Right cardiac atrium (tissue), 5 donors: ENCODE results near the gene KCNQ1. TPM values are rescaled to one million over a fixed set of nuclear protein-coding genes. Genes with fewer than 3 reads are reported as not detected.

ENCODE experiments used
- ATAC-seq, 2 donors: fragments of 200-7000 bp; cut with Tn5 transposase; one replicate each; pipeline versions ENCODE4 v1.8.0 to v1.9.1; 2020; ENCODE audit warnings: moderate library complexity in 2 of 2, mild to moderate bottlenecking in 1 of 2
- DNase-seq, 3 donors: peaks; one replicate each; pipeline ENCODE4 v3.0.0-alpha.2; 2020
- H3K27ac ChIP-seq: one replicate; pipeline ENCODE4 v1.5.1; 2013; ENCODE audit warnings: mild to moderate bottlenecking, low read length, control low read depth, moderate library complexity
- H3K27me3 ChIP-seq: one replicate; pipeline ENCODE4 v1.6.1; 2013; ENCODE audit not compliant: control insufficient read depth, insufficient read depth
- H3K4me1 ChIP-seq: one replicate; pipeline ENCODE4 v1.6.1; 2013; ENCODE audit warnings: low read length; ENCODE audit not compliant: control insufficient read depth, insufficient read depth
- H3K4me3 ChIP-seq: one replicate; pipeline ENCODE4 v1.5.1; 2013; ENCODE audit warnings: low read length, control low read depth
- H3K9me3 ChIP-seq: one replicate; pipeline ENCODE4 v1.6.1; 2013; ENCODE audit warnings: low read length; ENCODE audit not compliant: control insufficient read depth
- WGBS: extraction: QIAGEN DNeasy Blood & Tissue Kit; methylation state at CpG from one replicate; pipeline ENCODE4 v1.1.7; 2013; 5-methylcytosine and 5-hydroxymethylcytosine counted together
- intact Hi-C, 4 donors: fragments of 100-400 bp; cut with DNase I; formaldehyde crosslinking; loops; one replicate each; pipeline versions ENCODE4 v1.11.0 to v1.14.0; 2022 to 2023
- polyA plus RNA-seq: library from polyadenylated mRNA; stranded (reverse); fragments of 200-250 nt; gene quantifications from one replicate; pipeline ENCODE4 v1.2.3, GENCODE V29; 2013
- total RNA-seq, 4 donors: library from RNA; stranded (reverse); fragmentation: NEBNext Ultra II Directional; extraction: Animal tissue kit (Norgen Biotek cat#: 25700); gene quantifications; one replicate each; pipeline ENCODE4 v1.2.1, GENCODE V29; 2021
- donor health status: healthy with polysubstance abuse.
- donor health status: DM: no; HTN: yes; CAD: no.
- donor health status: DM: no; HTN: no; CAD: no.
- donor health status: DM: no; HTN: yes; CAD: no; lungs with severe emphysema.
- donor health status: DM: yes; HTN: yes; CAD: no.

The KCNQ1 gene
- total and polyA plus RNA-seq, 5 donors, result 36.4 to 46.8 (median 37.7) TPM

- DNase-seq (no peak), ATAC-seq (no peak)
- H3K27ac ChIP-seq, result no peak overlapping the region
- H3K4me3 ChIP-seq, result no peak overlapping the region
- no peaks in the 10 kb centered on the region for H3K9me3 ChIP-seq
- intact Hi-C loops, result no loop called here
- H3K27me3 ChIP-seq, result no peaks in the 10 kb centered on the region
- H3K4me1 ChIP-seq, result no peaks in the 10 kb centered on the region
- 82% methylated on average over 1 of the region's 1 CpG for WGBS
Measured at GRCh38 chr11:2653198-2653551, 208.4 kb downstream of the KCNQ1 start.

GRCh38 chr11:2653930-2654739, 209.3 kb downstream of the KCNQ1 start:
- H3K9me3 ChIP-seq, result no peaks in the 10 kb centered on the region
- no peaks in the 10 kb centered on the region for H3K4me1 ChIP-seq
- 95% methylated on average over 16 of the region's 16 CpGs for WGBS
- H3K27ac ChIP-seq, result no peak overlapping the region
- DNase-seq (no peak), ATAC-seq (no peak)
- H3K27me3 ChIP-seq, result no peaks in the 10 kb centered on the region
- H3K4me3 ChIP-seq, result no peak overlapping the region
- intact Hi-C loops, result no loop called here

GRCh38 chr11:2655016-2655719, 210.4 kb downstream of the KCNQ1 start:
- no peaks in the 10 kb centered on the region for H3K27me3 ChIP-seq
- no peak overlapping the region for H3K27ac ChIP-seq
- no peak for DNase-seq
- H3K9me3 ChIP-seq, result no peaks in the 10 kb centered on the region
- intact Hi-C loops, result no loop called here
- no peak for ATAC-seq
- H3K4me1 ChIP-seq, result no peaks in the 10 kb centered on the region
- 93% methylated on average over 6 of the region's 6 CpGs for WGBS
- H3K4me3 ChIP-seq, result no peak overlapping the region

GRCh38 chr11:2655834-2656622, 211.2 kb downstream of the KCNQ1 start:
- WGBS, result 74% methylated on average over 6 of the region's 6 CpGs
- Histone ChIP-seq H3K4me1 (no peaks in the 10 kb centered on the region), H3K27me3 (no peaks in the 10 kb centered on the region), H3K27ac (no peak overlapping the region), H3K4me3 (no peak overlapping the region), H3K9me3 (no peaks in the 10 kb centered on the region)
- DNase-seq, result no peak
- no peak for ATAC-seq
- intact Hi-C loops, result no loop called here

- Histone ChIP-seq H3K27ac (no peak overlapping the region), H3K4me3 (no peak overlapping the region), H3K4me1 (no peaks in the 10 kb centered on the region), H3K9me3 (no peaks in the 10 kb centered on the region), H3K27me3 (no peaks in the 10 kb centered on the region)
- intact Hi-C loops, result no loop called here
- ATAC-seq (no peak), DNase-seq (no peak)
- 93% methylated on average over 1 of the region's 1 CpG for WGBS
Measured at GRCh38 chr11:2656859-2657258, 212.1 kb downstream of the KCNQ1 start.

GRCh38 chr11:2657697-2658284, 213.0 kb downstream of the KCNQ1 start:
- Histone ChIP-seq H3K4me3 (no peak overlapping the region), H3K27me3 (no peaks in the 10 kb centered on the region), H3K27ac (no peak overlapping the region), H3K4me1 (no peaks in the 10 kb centered on the region), H3K9me3 (no peaks in the 10 kb centered on the region)
- WGBS, result 90% methylated on average over 8 of the region's 8 CpGs
- DNase-seq (no peak), ATAC-seq (no peak)
- intact Hi-C loops, result no loop called here

- intact Hi-C loops, result no loop called here
- DNase-seq, result no peak
- H3K27me3 ChIP-seq, result no peaks in the 10 kb centered on the region
- no peaks in the 10 kb centered on the region for H3K4me1 ChIP-seq
- no peak overlapping the region for H3K27ac ChIP-seq
- no peaks in the 10 kb centered on the region for H3K9me3 ChIP-seq
- ATAC-seq, result no peak
- WGBS, result 91% methylated on average over 2 of the region's 2 CpGs
- H3K4me3 ChIP-seq, result no peak overlapping the region
Measured at GRCh38 chr11:2660357-2660939, 215.6 kb downstream of the KCNQ1 start.

- Histone ChIP-seq H3K4me3 (no peak overlapping the region), H3K9me3 (no peaks in the 10 kb centered on the region), H3K27ac (no peak overlapping the region), H3K27me3 (no peaks in the 10 kb centered on the region), H3K4me1 (no peaks in the 10 kb centered on the region)
- ATAC-seq (no peak), DNase-seq (no peak)
- 92% methylated on average over 4 of the region's 4 CpGs for WGBS
- intact Hi-C loops, result no loop called here
Measured at GRCh38 chr11:2661173-2662023, 216.6 kb downstream of the KCNQ1 start.

GRCh38 chr11:2662024-2662312, 217.2 kb downstream of the KCNQ1 start:
- intact Hi-C loops, result no loop called here
- ATAC-seq (no peak), DNase-seq (no peak)
- H3K27ac ChIP-seq, result no peak overlapping the region
- H3K9me3 ChIP-seq, result no peaks in the 10 kb centered on the region
- H3K27me3 ChIP-seq, result no peaks in the 10 kb centered on the region
- H3K4me3 ChIP-seq, result no peak overlapping the region
- H3K4me1 ChIP-seq, result no peaks in the 10 kb centered on the region
- 96% methylated on average over 5 of the region's 5 CpGs for WGBS
